SK-N-SH (cell line): ENCODE data around the gene PHEX. TPM values are rescaled to one million over a fixed set of nuclear protein-coding genes. Genes with fewer than 3 reads are reported as not detected.

Experiments used
- CTCF ChIA-PET: fragments of 300-600, 350-600 bp; formaldehyde crosslinking; extraction: SDS; loops from one replicate; lab custom pipeline; 2021; lab: Yijun Ruan, JAX
- POLR2A ChIA-PET: fragments of 350-600 bp; sonication (Branson Sonifier 250); formaldehyde crosslinking; extraction: SDS; loops from one replicate; lab custom pipeline; 2020; ENCODE audit warnings: antibody characterized with exemption, inconsistent platforms; lab: Yijun Ruan, JAX
- DNase-seq: peaks from one replicate; pipeline ENCODE4 v3.0.0; 2012
- H2AFZ ChIP-seq: fragments of 200-600 bp; sonication (generic); 2 replicates; pipeline ENCODE4 v1.8.1; 2016; ENCODE audit warnings: antibody characterized with exemption, mild to moderate bottlenecking, low read depth
- H3F3A ChIP-seq: fragments of 200-600 bp; sonication (generic); replicated peaks from 2 replicates; pipeline ENCODE3; 2016; ENCODE audit warnings: antibody characterized with exemption, mild to moderate bottlenecking; ENCODE audit not compliant: insufficient read depth
- H3K27ac ChIP-seq, 2 experiments: fragments of 200-500 bp in 1 of 2; fragments of 200-600 bp in 1 of 2; sonication (Bioruptor generic) in 1 of 2; sonication (generic), shearing (Covaris generic) in 1 of 2; 2 replicates each; pipeline versions ENCODE4 v1.5.1 to v1.6.1; 2014 to 2016; ENCODE audit warnings: low read depth in 2 of 2, inconsistent platforms in 1 of 2, low read length in 1 of 2, mild to moderate bottlenecking in 1 of 2, mixed read lengths in 1 of 2
- H3K27me3 ChIP-seq: fragments of 200-600 bp; sonication (generic), shearing (Covaris generic); 2 replicates; pipeline ENCODE4 v1.6.1; 2016; ENCODE audit warnings: mixed run types; ENCODE audit not compliant: insufficient read depth
- H3K36me3 ChIP-seq, 2 experiments: fragments of 200-500 bp in 1 of 2; fragments of 200-600 bp in 1 of 2; sonication (Bioruptor generic) in 1 of 2; sonication (generic) in 1 of 2; replicated peaks in 1 of 2; 2 replicates each; pipeline versions ENCODE3 to v1.5.1; 2014 to 2016; ENCODE audit warnings: low read length in 1 of 2, mild to moderate bottlenecking in 1 of 2; ENCODE audit not compliant: insufficient read depth in 2 of 2, control insufficient read depth in 1 of 2
- H3K4me1 ChIP-seq, 2 experiments: fragments of 200-500 bp in 1 of 2; fragments of 200-600 bp in 1 of 2; sonication (Bioruptor generic) in 1 of 2; sonication (generic), shearing (Covaris generic) in 1 of 2; 2 replicates each; pipeline versions ENCODE4 v1.5.1 to v1.6.1; 2014 to 2016; ENCODE audit warnings: low read depth in 1 of 2, low read length in 1 of 2, mixed run types in 1 of 2; ENCODE audit not compliant: insufficient read depth in 2 of 2, control insufficient read depth in 1 of 2
- H3K4me2 ChIP-seq: fragments of 200-600 bp; sonication (generic), shearing (Covaris generic); 2 replicates; pipeline ENCODE4 v1.6.1; 2017; ENCODE audit warnings: mixed run types
- H3K4me3 ChIP-seq, 2 experiments: fragments of 200-500 bp in 1 of 2; fragments of 200-600 bp in 1 of 2; sonication (Bioruptor generic) in 1 of 2; sonication (generic), shearing (Covaris generic) in 1 of 2; 2 replicates each; pipeline versions ENCODE4 v1.5.1 to v1.8.1; 2014 to 2016; ENCODE audit warnings: low read depth in 2 of 2, inconsistent platforms in 1 of 2, low read length in 1 of 2, mild to moderate bottlenecking in 1 of 2, mixed read lengths in 1 of 2, moderate library complexity in 1 of 2
- H3K79me2 ChIP-seq: fragments of 200-600 bp; sonication (generic); 2 replicates; pipeline ENCODE4 v1.8.1; 2017; ENCODE audit warnings: mild to moderate bottlenecking; ENCODE audit not compliant: insufficient read depth
- H3K9ac ChIP-seq: fragments of 200-600 bp; sonication (generic); 2 replicates; pipeline ENCODE4 v1.6.1; 2017; ENCODE audit warnings: mixed run types
- H3K9me2 ChIP-seq: fragments of 200-600 bp; sonication (generic); 2 replicates; pipeline ENCODE4 v1.6.1; 2017; ENCODE audit warnings: mixed run types
- H3K9me3 ChIP-seq: fragments of 200-600 bp; sonication (generic); 2 replicates; pipeline ENCODE4 v1.6.1; 2017; ENCODE audit warnings: mixed run types, mild to moderate bottlenecking, moderate library complexity
- H4K20me1 ChIP-seq: fragments of 200-600 bp; sonication (generic); 2 replicates; pipeline ENCODE4 v1.6.1; 2017; ENCODE audit warnings: mild to moderate bottlenecking, mixed run types; ENCODE audit not compliant: insufficient read depth
- CHD2 ChIP-seq: fragments of 150-350 bp; IDR thresholded peaks from 2 replicates; pipeline ENCODE4 v1.6.1; 2018; ENCODE audit warnings: low read length; ENCODE audit not compliant: partially characterized antibody
- ELF1 ChIP-seq: IDR thresholded peaks from 2 replicates; pipeline ENCODE4 v1.4.0; 2012
- GABPA ChIP-seq: IDR thresholded peaks from 2 replicates; pipeline ENCODE4 v1.4.0; 2012; ENCODE audit warnings: low read depth, mild to moderate bottlenecking
- GATA2 ChIP-seq: sonication (generic); formaldehyde crosslinking; IDR thresholded peaks from 2 replicates; pipeline ENCODE4 v1.5.0; 2020; ENCODE audit warnings: mild to moderate bottlenecking, missing genetic modification reagents
- JUND ChIP-seq: IDR thresholded peaks from 2 replicates; pipeline ENCODE4 v1.4.0; 2012
- MXI1 ChIP-seq: IDR thresholded peaks from 2 replicates; pipeline ENCODE4 v1.6.1; 2012; ENCODE audit warnings: mild to moderate bottlenecking, low read depth, low read length, improper control_type of control experiment
- NFIC ChIP-seq: IDR thresholded peaks from 2 replicates; pipeline ENCODE4 v1.4.0; 2012; ENCODE audit warnings: borderline replicate concordance
- NRF1 ChIP-seq: IDR thresholded peaks from 2 replicates; pipeline ENCODE4 v1.6.1; 2012; ENCODE audit warnings: low read depth, mild to moderate bottlenecking, low read length
- POLR2AphosphoS5 ChIP-seq: IDR thresholded peaks from 2 replicates; pipeline ENCODE4 v1.6.1; 2012; ENCODE audit warnings: low read depth, low read length
- RAD21 ChIP-seq: IDR thresholded peaks from 2 replicates; pipeline ENCODE4 v1.6.1; 2012; ENCODE audit warnings: mild to moderate bottlenecking, low read length
- RCOR1 ChIP-seq: fragments of 150-350 bp; IDR thresholded peaks from 2 replicates; pipeline ENCODE4 v1.6.1; 2017; ENCODE audit warnings: antibody characterized with exemption, low read length
- RFX5 ChIP-seq: IDR thresholded peaks from 2 replicates; pipeline ENCODE4 v1.6.1; 2012; ENCODE audit warnings: mild to moderate bottlenecking, improper control_type of control experiment, low read length
- SIN3A ChIP-seq: IDR thresholded peaks from 2 replicates; pipeline ENCODE4 v1.6.1; 2012; ENCODE audit warnings: low read depth, mild to moderate bottlenecking, low read length, moderate library complexity, borderline replicate concordance
- SMC3 ChIP-seq: IDR thresholded peaks from 2 replicates; pipeline ENCODE4 v1.6.1; 2012; ENCODE audit warnings: low read depth, low read length, improper control_type of control experiment
- TAF1 ChIP-seq: IDR thresholded peaks from 2 replicates; pipeline ENCODE4 v1.6.1; 2012; ENCODE audit warnings: low read depth, mild to moderate bottlenecking, low read length, moderate library complexity, borderline replicate concordance
- TCF12 ChIP-seq: IDR thresholded peaks from 2 replicates; pipeline ENCODE4 v1.4.0; 2012
- TEAD4 ChIP-seq: IDR thresholded peaks from 2 replicates; pipeline ENCODE4 v1.4.0; 2012; ENCODE audit warnings: mild to moderate bottlenecking, borderline replicate concordance; ENCODE audit not compliant: insufficient read depth
- WGBS: methylation state at CpG from one replicate; pipeline ENCODE4 v1.1.6; 2017; ENCODE audit warnings: low lambda C conversion rate; 5-methylcytosine and 5-hydroxymethylcytosine counted together
- polyA plus RNA-seq, 3 experiments: library from polyadenylated mRNA; depleted of rRNA; stranded (reverse); fragments of >200 nt; gene quantifications; 2 replicates each; pipeline ENCODE4 v1.2.3, GENCODE V29; 2012
- TF ChIP-seq, protein P1 (sequence below): fragments of 200-600 bp; sonication (generic); IDR thresholded peaks from 2 replicates; pipeline ENCODE4 v1.6.1; 2017; ENCODE audit warnings: antibody characterized with exemption, mild to moderate bottlenecking, moderate library complexity
- TF ChIP-seq, protein P2 (sequence below): IDR thresholded peaks from 2 replicates; pipeline ENCODE4 v1.6.1; 2012; ENCODE audit warnings: mild to moderate bottlenecking, low read depth, low read length, moderate library complexity
- TF ChIP-seq, protein P3 (sequence below): fragments of 150-350 bp; IDR thresholded peaks from 2 replicates; pipeline ENCODE4 v1.6.1; 2017; ENCODE audit warnings: antibody characterized with exemption, low read length, low read depth, borderline replicate concordance
- TF ChIP-seq, protein P4 (sequence below): fragments of 150-350 bp; IDR thresholded peaks from 2 replicates; pipeline ENCODE4 v1.6.1; 2016; ENCODE audit warnings: mild to moderate bottlenecking, low read depth, low read length
- TF ChIP-seq, protein P5 (sequence below): IDR thresholded peaks from 2 replicates; pipeline ENCODE4; 2012

The PHEX gene
- polyA plus RNA-seq, 1 of the 3 experiments (the other 2 are of a cell fraction), result 0.35 TPM

DNA sequence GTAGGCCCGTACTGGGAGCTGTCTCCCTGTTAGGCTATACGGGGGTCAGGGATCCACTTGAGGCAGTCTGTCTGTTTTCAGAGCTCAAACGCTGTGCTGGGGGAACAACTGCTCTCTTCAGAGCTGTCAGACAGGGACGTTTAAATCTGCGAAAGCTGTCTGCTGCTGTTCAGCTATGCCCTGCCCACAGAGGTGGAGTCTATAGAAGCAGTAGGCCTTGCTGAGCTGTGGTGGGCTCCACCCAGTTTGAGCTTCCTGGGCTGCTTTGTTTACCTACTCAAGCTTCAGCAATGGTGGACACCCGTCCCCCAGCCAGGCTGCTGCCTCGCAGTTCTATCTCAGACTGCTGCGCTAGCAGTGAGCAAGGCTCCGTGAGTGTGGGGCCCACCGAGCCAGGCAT, 27.3 kb upstream of the PHEX start:
- H3K9ac ChIP-seq, result no peak overlapping the region
- no peaks in the 10 kb centered on the region for H3K9me3 ChIP-seq
- DNase-seq, result no peak
- peaks cover 2 to 39% of the 10 kb centered on the region in 2 experiments for H3K36me3 ChIP-seq
- 67% methylated on average over 5 of the region's 10 CpGs for WGBS
- peaks cover 6% of the 10 kb centered on the region for H3F3A ChIP-seq
- H2AFZ ChIP-seq, result no peak overlapping the region
- no peaks in the 10 kb centered on the region for H3K9me2 ChIP-seq
- POLR2A ChIA-PET, result no interaction called here
- no peak overlapping the region for H3K27ac ChIP-seq
- no peak for TF ChIP-seq POLR2AphosphoS5
- TF ChIP-seq NFIC, result no peak
- no peak for TF ChIP-seq TCF12
- TF ChIP-seq GATA2 (CRISPR knock-in tag), result no peak
- TF ChIP-seq TAF1, result no peak
- no peak for TF ChIP-seq CHD2
- TF ChIP-seq, protein P1, sequence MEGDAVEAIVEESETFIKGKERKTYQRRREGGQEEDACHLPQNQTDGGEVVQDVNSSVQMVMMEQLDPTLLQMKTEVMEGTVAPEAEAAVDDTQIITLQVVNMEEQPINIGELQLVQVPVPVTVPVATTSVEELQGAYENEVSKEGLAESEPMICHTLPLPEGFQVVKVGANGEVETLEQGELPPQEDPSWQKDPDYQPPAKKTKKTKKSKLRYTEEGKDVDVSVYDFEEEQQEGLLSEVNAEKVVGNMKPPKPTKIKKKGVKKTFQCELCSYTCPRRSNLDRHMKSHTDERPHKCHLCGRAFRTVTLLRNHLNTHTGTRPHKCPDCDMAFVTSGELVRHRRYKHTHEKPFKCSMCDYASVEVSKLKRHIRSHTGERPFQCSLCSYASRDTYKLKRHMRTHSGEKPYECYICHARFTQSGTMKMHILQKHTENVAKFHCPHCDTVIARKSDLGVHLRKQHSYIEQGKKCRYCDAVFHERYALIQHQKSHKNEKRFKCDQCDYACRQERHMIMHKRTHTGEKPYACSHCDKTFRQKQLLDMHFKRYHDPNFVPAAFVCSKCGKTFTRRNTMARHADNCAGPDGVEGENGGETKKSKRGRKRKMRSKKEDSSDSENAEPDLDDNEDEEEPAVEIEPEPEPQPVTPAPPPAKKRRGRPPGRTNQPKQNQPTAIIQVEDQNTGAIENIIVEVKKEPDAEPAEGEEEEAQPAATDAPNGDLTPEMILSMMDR, result no peak
- TF ChIP-seq TEAD4, result no peak
- H3K4me3 ChIP-seq, result no peak overlapping the region
- H3K79me2 ChIP-seq, result peaks cover 23% of the 10 kb centered on the region
- no peaks in the 10 kb centered on the region for H4K20me1 ChIP-seq
- H3K4me2 ChIP-seq, result no peak overlapping the region
- CTCF ChIA-PET, result interaction anchor here (1.6 kb wide), 1 partner anchor 19 kb away, joined by 6 read pairs; no protein-coding TSS in a partner anchor
- H3K4me1 ChIP-seq, result no peaks in the 10 kb centered on the region
- no peaks in the 10 kb centered on the region for H3K27me3 ChIP-seq

DNA sequence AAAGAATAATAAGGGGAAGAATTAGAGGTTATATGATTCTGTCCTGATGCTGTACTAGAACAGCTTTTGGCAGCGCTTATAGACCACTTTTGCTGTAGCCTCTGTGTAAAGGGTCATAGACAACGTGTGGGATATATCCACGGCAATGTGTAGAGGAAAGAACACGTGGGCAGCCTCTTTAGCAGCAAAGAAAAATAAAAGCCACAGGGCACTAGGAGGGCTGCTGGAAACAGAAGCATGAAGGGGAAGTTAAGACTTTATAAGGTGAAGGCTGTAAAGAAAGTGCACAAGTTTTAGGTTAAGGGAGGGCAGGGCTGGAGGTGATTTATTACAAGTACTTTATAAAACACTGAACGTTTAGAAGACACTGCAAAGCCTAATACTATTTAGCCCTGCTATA, 20.1 kb upstream of the PHEX start:
- ChIA-PET POLR2A (no interaction called here), CTCF (interaction anchor here (0.9 to 1.2 kb wide), 2 partner anchors 26 to 70 kb away, joined by 3 to 5 read pairs; no protein-coding TSS in a partner anchor)
- no peak overlapping the region for H2AFZ ChIP-seq
- TF ChIP-seq SMC3 (no peak), JUND (no peak), RAD21 (no peak), POLR2AphosphoS5 (no peak), GATA2 (CRISPR knock-in tag) (no peak), ELF1 (no peak), NFIC (no peak), SIN3A (no peak), MXI1 (no peak), GABPA (no peak), RFX5 (no peak), RCOR1 (no peak), NRF1 (no peak)
- TF ChIP-seq, protein P2, sequence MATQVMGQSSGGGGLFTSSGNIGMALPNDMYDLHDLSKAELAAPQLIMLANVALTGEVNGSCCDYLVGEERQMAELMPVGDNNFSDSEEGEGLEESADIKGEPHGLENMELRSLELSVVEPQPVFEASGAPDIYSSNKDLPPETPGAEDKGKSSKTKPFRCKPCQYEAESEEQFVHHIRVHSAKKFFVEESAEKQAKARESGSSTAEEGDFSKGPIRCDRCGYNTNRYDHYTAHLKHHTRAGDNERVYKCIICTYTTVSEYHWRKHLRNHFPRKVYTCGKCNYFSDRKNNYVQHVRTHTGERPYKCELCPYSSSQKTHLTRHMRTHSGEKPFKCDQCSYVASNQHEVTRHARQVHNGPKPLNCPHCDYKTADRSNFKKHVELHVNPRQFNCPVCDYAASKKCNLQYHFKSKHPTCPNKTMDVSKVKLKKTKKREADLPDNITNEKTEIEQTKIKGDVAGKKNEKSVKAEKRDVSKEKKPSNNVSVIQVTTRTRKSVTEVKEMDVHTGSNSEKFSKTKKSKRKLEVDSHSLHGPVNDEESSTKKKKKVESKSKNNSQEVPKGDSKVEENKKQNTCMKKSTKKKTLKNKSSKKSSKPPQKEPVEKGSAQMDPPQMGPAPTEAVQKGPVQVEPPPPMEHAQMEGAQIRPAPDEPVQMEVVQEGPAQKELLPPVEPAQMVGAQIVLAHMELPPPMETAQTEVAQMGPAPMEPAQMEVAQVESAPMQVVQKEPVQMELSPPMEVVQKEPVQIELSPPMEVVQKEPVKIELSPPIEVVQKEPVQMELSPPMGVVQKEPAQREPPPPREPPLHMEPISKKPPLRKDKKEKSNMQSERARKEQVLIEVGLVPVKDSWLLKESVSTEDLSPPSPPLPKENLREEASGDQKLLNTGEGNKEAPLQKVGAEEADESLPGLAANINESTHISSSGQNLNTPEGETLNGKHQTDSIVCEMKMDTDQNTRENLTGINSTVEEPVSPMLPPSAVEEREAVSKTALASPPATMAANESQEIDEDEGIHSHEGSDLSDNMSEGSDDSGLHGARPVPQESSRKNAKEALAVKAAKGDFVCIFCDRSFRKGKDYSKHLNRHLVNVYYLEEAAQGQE, result no peak
- TF ChIP-seq, protein P3, sequence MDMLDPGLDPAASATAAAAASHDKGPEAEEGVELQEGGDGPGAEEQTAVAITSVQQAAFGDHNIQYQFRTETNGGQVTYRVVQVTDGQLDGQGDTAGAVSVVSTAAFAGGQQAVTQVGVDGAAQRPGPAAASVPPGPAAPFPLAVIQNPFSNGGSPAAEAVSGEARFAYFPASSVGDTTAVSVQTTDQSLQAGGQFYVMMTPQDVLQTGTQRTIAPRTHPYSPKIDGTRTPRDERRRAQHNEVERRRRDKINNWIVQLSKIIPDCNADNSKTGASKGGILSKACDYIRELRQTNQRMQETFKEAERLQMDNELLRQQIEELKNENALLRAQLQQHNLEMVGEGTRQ, result no peak
- TF ChIP-seq, protein P4, sequence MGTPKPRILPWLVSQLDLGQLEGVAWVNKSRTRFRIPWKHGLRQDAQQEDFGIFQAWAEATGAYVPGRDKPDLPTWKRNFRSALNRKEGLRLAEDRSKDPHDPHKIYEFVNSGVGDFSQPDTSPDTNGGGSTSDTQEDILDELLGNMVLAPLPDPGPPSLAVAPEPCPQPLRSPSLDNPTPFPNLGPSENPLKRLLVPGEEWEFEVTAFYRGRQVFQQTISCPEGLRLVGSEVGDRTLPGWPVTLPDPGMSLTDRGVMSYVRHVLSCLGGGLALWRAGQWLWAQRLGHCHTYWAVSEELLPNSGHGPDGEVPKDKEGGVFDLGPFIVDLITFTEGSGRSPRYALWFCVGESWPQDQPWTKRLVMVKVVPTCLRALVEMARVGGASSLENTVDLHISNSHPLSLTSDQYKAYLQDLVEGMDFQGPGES, result no peak
- TF ChIP-seq, protein P5, sequence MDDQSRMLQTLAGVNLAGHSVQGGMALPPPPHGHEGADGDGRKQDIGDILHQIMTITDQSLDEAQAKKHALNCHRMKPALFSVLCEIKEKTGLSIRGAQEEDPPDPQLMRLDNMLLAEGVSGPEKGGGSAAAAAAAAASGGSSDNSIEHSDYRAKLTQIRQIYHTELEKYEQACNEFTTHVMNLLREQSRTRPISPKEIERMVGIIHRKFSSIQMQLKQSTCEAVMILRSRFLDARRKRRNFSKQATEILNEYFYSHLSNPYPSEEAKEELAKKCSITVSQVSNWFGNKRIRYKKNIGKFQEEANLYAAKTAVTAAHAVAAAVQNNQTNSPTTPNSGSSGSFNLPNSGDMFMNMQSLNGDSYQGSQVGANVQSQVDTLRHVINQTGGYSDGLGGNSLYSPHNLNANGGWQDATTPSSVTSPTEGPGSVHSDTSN, result no peak

More for the DNA sequence above, 20.1 kb upstream of the PHEX start:
- H3K27ac ChIP-seq, result no peak overlapping the region
- H3K4me3 ChIP-seq, result no peak overlapping the region
- no peak overlapping the region for H3K9ac ChIP-seq
- H3K4me2 ChIP-seq, result no peak overlapping the region
- H3K9me2 ChIP-seq, result no peaks in the 10 kb centered on the region
- H3K79me2 ChIP-seq, result no peaks in the 10 kb centered on the region
- no peak for DNase-seq
- peaks cover 0 to 17% of the 10 kb centered on the region in 2 experiments for H3K36me3 ChIP-seq
- H3F3A ChIP-seq, result peaks cover 23% of the 10 kb centered on the region
- H3K27me3 ChIP-seq, result no peaks in the 10 kb centered on the region
- no peaks in the 10 kb centered on the region for H3K4me1 ChIP-seq
- H4K20me1 ChIP-seq, result no peaks in the 10 kb centered on the region
- H3K9me3 ChIP-seq, result no peaks in the 10 kb centered on the region
- 57% methylated on average over 5 of the region's 5 CpGs for WGBS
